ENCODE results near the gene DLEC1.

- TF ChIP-seq CTCF (IDR thresholded peaks at IDR 0.05) (no peak), POLR2A (IDR thresholded peaks at IDR 0.05) (no peak)
Observed at GRCh38 chr3:38006031-38006430, 33.0 kb upstream of the DLEC1 start.
